Measurements from ENCODE around the gene ERCC6L.

Gene ERCC6L, protein sequence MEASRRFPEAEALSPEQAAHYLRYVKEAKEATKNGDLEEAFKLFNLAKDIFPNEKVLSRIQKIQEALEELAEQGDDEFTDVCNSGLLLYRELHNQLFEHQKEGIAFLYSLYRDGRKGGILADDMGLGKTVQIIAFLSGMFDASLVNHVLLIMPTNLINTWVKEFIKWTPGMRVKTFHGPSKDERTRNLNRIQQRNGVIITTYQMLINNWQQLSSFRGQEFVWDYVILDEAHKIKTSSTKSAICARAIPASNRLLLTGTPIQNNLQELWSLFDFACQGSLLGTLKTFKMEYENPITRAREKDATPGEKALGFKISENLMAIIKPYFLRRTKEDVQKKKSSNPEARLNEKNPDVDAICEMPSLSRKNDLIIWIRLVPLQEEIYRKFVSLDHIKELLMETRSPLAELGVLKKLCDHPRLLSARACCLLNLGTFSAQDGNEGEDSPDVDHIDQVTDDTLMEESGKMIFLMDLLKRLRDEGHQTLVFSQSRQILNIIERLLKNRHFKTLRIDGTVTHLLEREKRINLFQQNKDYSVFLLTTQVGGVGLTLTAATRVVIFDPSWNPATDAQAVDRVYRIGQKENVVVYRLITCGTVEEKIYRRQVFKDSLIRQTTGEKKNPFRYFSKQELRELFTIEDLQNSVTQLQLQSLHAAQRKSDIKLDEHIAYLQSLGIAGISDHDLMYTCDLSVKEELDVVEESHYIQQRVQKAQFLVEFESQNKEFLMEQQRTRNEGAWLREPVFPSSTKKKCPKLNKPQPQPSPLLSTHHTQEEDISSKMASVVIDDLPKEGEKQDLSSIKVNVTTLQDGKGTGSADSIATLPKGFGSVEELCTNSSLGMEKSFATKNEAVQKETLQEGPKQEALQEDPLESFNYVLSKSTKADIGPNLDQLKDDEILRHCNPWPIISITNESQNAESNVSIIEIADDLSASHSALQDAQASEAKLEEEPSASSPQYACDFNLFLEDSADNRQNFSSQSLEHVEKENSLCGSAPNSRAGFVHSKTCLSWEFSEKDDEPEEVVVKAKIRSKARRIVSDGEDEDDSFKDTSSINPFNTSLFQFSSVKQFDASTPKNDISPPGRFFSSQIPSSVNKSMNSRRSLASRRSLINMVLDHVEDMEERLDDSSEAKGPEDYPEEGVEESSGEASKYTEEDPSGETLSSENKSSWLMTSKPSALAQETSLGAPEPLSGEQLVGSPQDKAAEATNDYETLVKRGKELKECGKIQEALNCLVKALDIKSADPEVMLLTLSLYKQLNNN

DNA sequence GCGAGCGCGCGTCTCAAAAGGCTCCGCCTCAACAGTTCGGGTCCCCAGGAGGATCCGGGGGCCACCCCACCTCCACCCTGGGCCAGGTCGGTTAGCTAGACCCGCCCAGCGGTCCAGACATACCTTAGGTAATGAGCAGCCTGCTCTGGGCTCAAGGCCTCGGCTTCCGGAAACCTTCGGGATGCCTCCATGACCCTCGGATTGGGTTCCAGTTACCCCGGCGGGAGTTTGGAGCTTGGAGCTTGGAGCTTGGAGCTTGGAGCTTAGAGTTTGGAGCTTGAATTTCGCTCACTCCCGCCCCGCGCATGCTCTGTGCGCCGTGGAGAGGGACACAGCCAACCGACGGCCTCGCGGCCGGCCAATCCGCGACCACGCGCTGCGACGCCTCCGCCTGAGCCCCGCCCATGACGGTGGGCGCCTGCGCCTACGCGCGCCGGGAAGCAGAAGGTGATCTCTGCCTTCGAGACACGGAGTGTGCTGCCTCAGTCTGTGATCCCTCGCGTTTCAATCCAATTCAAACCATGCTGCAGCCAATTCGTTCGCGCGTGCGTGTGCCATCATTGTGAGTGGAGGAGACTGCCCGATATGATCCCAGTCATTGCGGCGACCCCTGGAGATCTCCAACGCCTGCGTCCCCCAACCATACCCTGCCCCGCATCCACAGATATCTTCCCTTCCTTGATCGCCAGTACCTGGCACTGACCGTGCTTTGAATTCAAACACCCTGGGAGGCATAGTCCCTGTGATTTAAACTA lies at the start of gene ERCC6L:
ERCC6L (minus strand) TSS at position 307 of the 755 bp plus-strand sequence; CDS start at position 191, 116 bp downstream.
- Histone ChIP-seq H3K9ac (ENCODE audit: low read length) (peak within 1 kb of the TSS; percentile 47), H3K4me3 (ENCODE audit: low read length) (peak within 1 kb of the TSS; percentile 25), H3K9me3 (ENCODE audit: control insufficient read depth, low read length) (no peaks in the 10 kb centered on the region), H3K36me3 (ENCODE audit: control insufficient read depth, insufficient read depth, low read length) (no peaks in the 10 kb centered on the region), H3K27me3 (ENCODE audit: control insufficient read depth, insufficient read depth, low read length) (no peaks in the 10 kb centered on the region), H3K4me1 (ENCODE audit: control insufficient read depth, insufficient read depth, low read length) (no peaks in the 10 kb centered on the region)

DNA sequence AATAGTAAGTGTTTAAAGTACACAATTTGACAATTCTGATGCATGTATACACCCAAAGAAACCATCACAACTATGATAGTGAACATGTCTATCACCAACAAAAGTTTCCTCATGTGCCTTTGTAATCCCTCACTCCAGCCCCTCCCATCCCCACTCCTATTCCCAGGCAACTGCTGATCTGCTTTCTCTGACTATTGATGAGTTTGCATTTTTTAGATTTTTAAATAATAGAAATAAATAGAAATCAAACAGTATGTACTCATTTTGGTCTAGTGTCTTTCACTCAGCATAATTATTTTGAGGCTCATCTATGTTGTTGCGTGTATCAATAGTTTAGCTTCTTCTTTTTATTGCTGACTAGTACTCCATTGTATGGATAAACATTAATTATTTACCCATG lies 43.5 kb upstream of the ERCC6L start:
- H3K9ac ChIP-seq (ENCODE audit: low read length): no peak overlapping the region
- no peaks in the 10 kb centered on the region for H3K9me3 ChIP-seq (ENCODE audit: control insufficient read depth, low read length)

DNA sequence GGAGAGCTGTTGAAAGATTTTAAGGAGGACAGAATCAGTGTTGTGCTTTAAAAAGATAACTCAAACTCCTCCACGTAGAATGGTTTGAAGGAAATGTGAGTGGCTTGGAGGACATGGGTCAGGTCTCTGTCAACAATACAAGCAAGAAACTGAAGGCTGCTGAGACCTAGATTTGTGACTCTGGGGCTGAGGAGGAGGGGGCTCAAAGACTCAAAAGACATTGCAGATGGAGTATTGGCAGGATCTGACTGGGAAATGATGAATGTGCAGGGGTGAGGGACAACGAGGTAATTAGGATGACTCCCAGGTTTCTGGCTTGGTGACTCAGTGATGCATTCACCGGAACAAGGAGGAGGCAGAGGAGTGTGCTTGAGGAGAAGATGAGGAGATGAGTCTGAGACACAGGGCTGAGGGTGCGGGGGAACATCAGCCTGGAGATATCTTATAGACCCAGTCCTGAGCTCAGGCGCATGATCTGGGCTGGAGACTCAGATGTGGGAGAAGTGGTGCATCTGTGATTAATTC lies 41.6 kb upstream of the ERCC6L start:
- no peaks in the 10 kb centered on the region for H3K9me3 ChIP-seq (ENCODE audit: control insufficient read depth, low read length)
- H3K4me3 ChIP-seq (ENCODE audit: low read length): no peak overlapping the region
- no peaks in the 10 kb centered on the region for H3K36me3 ChIP-seq (ENCODE audit: control insufficient read depth, insufficient read depth, low read length)
- no peak overlapping the region for H3K9ac ChIP-seq (ENCODE audit: low read length)
- H3K4me1 ChIP-seq (ENCODE audit: control insufficient read depth, insufficient read depth, low read length): peaks cover 5% of the 10 kb centered on the region
- H3K27me3 ChIP-seq (ENCODE audit: control insufficient read depth, insufficient read depth, low read length): no peaks in the 10 kb centered on the region

More for the DNA sequence above, 43.5 kb upstream of the ERCC6L start:
- H3K4me3 ChIP-seq (ENCODE audit: low read length): no peak overlapping the region
- no peaks in the 10 kb centered on the region for H3K36me3 ChIP-seq (ENCODE audit: control insufficient read depth, insufficient read depth, low read length)
- no peaks in the 10 kb centered on the region for H3K27me3 ChIP-seq (ENCODE audit: control insufficient read depth, insufficient read depth, low read length)
- H3K4me1 ChIP-seq (ENCODE audit: control insufficient read depth, insufficient read depth, low read length): no peaks in the 10 kb centered on the region

DNA sequence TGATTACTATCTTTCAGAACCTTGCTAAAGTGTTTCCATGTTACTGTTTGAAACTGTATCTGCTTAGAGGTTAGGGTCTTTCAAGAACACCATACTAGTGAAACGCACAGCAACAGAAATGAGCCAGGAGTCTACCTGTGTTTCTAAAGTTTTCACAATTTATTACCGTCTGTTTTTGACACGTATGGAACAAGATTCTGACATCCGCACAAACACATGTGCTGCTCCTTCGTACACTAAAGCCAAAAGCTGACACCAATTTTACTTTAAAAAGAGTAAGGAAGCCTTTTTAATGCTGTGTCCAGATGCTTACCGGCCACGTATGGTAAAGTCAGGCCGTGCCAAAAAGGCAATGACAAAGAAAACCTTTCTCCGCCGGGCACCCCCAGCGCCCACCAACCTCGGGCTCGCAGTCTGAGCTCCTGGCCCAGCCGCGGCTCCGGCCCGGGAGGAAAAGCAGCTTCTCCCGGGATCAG lies 37.7 kb upstream of the ERCC6L start:
- Histone ChIP-seq H3K4me1 (ENCODE audit: control insufficient read depth, insufficient read depth, low read length) (peaks cover 9% of the 10 kb centered on the region), H3K9ac (ENCODE audit: low read length) (peak overlapping the region; percentile 83), H3K9me3 (ENCODE audit: control insufficient read depth, low read length) (no peaks in the 10 kb centered on the region), H3K4me3 (ENCODE audit: low read length) (peak overlapping the region; percentile 60), H3K27me3 (ENCODE audit: control insufficient read depth, insufficient read depth, low read length) (no peaks in the 10 kb centered on the region), H3K36me3 (ENCODE audit: control insufficient read depth, insufficient read depth, low read length) (no peaks in the 10 kb centered on the region)

DNA sequence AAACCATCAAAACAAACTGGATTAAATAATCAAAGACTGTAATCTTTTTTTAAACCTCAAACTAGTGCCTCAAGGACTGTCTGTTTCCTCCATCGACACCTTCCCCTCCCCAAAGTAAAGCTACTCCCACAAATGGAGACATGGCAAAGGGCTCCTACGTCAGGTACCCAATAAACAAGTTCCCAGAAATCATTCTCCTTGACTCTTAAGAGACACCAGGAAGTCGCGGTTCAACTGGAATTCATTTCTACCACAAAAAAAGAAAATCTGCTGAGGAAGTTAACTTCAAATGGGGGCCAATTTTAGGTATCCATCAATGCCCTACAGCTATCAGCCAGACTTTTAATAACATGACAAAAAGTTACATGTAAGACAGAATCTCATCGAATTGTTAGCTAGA lies 35.7 kb upstream of the ERCC6L start:
- Histone ChIP-seq H3K27me3 (ENCODE audit: control insufficient read depth, insufficient read depth, low read length) (no peaks in the 10 kb centered on the region), H3K9me3 (ENCODE audit: control insufficient read depth, low read length) (no peaks in the 10 kb centered on the region), H3K9ac (ENCODE audit: low read length) (peak overlapping the region; percentile 39), H3K36me3 (ENCODE audit: control insufficient read depth, insufficient read depth, low read length) (no peaks in the 10 kb centered on the region), H3K4me1 (ENCODE audit: control insufficient read depth, insufficient read depth, low read length) (peaks cover 9% of the 10 kb centered on the region), H3K4me3 (ENCODE audit: low read length) (no peak overlapping the region)

DNA sequence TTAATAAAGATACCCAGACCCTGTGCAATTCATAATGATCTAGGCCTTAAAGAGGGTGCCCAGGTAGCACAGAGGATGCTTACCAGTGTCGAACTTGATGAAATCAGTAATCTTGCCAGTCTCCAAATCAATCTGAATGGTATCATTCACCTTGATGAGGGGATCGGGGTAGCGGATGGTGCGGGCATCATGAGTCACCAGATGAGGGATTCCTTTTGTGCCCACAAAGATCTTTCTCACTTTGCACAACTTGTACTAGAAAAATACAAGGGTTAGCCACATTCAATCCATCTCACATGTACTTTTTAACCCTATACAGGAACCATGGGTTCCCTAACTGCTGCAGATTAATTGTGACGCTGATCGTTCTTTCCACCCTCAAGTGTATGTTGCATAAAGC lies 34.9 kb upstream of the ERCC6L start:
- Histone ChIP-seq H3K27me3 (ENCODE audit: control insufficient read depth, insufficient read depth, low read length) (no peaks in the 10 kb centered on the region), H3K36me3 (ENCODE audit: control insufficient read depth, insufficient read depth, low read length) (no peaks in the 10 kb centered on the region), H3K9ac (ENCODE audit: low read length) (no peak overlapping the region), H3K4me3 (ENCODE audit: low read length) (no peak overlapping the region), H3K9me3 (ENCODE audit: control insufficient read depth, low read length) (no peaks in the 10 kb centered on the region), H3K4me1 (ENCODE audit: control insufficient read depth, insufficient read depth, low read length) (peaks cover 9% of the 10 kb centered on the region)

DNA sequence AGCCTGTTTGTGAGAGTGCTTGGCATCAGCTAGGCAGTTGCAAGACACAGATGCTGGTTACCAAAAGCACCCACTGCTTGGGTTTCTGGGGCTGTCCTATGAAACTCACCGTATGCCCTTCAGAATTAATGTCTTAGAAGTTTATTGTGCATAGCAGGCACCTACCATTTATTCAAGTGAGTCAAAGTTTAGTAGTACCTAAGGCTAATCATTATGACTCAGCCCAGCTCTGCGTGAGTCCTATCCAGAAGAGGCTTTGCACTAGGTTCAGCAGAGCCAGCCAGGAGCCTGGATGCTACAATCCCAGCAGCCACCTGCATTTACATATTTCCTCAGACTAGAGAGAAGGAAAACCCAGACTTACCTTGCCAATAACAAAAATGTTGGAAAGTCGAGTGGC lies 34.0 kb upstream of the ERCC6L start:
- Histone ChIP-seq H3K4me1 (ENCODE audit: control insufficient read depth, insufficient read depth, low read length) (peaks cover 9% of the 10 kb centered on the region), H3K9ac (ENCODE audit: low read length) (no peak overlapping the region), H3K36me3 (ENCODE audit: control insufficient read depth, insufficient read depth, low read length) (no peaks in the 10 kb centered on the region), H3K9me3 (ENCODE audit: control insufficient read depth, low read length) (no peaks in the 10 kb centered on the region), H3K27me3 (ENCODE audit: control insufficient read depth, insufficient read depth, low read length) (no peaks in the 10 kb centered on the region), H3K4me3 (ENCODE audit: low read length) (no peak overlapping the region)

DNA sequence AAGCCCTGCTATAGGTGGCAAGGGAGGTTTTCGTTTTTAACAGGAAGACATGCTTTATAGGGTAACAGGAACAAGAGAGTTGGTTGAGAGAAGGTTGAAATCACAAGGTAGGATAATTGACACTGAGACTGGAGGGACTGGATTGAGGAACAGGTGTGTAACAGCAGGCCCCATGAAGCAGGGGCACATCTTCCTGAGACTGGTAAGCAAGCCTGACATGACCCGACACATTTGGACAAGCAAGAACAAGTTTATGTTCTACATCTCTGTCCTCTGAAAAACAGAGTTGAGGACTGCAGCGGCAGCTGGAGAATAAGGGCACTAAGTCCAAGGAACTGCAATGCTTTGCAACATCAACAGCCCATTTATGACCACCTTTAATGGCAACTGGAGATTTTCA lies 33.0 kb upstream of the ERCC6L start:
- no peaks in the 10 kb centered on the region for H3K27me3 ChIP-seq (ENCODE audit: control insufficient read depth, insufficient read depth, low read length)
- H3K36me3 ChIP-seq (ENCODE audit: control insufficient read depth, insufficient read depth, low read length): no peaks in the 10 kb centered on the region
- H3K4me1 ChIP-seq (ENCODE audit: control insufficient read depth, insufficient read depth, low read length): peaks cover 9% of the 10 kb centered on the region
- H3K9ac ChIP-seq (ENCODE audit: low read length): no peak overlapping the region
- H3K4me3 ChIP-seq (ENCODE audit: low read length): no peak overlapping the region
- no peaks in the 10 kb centered on the region for H3K9me3 ChIP-seq (ENCODE audit: control insufficient read depth, low read length)

DNA sequence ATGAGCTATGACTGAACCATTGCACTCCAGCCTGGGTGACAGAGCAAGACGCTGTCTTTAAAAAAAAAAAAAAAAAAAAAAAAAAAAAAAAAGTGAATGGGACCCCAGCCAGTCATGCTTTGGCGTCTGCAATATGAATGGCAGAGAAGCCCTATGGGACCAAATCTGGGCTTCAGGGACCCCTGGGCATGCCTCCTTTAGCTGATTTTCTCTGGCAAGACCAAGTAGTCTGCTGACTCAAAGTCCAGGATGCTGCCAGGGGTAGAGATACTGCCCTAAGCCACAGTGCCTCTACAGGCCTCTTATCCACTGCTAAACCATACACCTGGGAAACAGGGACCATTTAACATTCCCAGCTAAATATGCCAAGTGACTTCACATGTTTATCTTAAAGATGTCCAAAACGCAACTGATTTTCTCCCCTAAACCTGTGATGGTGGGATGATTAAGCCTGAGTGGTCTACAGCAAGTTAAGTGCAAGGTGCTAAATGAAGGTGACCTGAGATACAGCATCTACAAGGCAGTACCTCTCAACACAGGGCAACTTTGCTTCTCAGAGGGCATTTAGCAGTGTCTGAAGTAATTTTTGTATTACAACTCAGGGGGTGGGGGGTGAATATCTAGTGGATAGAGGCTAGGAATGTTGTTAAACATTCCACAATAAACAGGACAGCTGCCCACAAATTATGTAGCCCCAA lies 32.4 kb upstream of the ERCC6L start:
- Histone ChIP-seq H3K27me3 (ENCODE audit: control insufficient read depth, insufficient read depth, low read length) (no peaks in the 10 kb centered on the region), H3K9me3 (ENCODE audit: control insufficient read depth, low read length) (no peaks in the 10 kb centered on the region), H3K36me3 (ENCODE audit: control insufficient read depth, insufficient read depth, low read length) (no peaks in the 10 kb centered on the region), H3K4me3 (ENCODE audit: low read length) (no peak overlapping the region), H3K4me1 (ENCODE audit: control insufficient read depth, insufficient read depth, low read length) (peaks cover 9% of the 10 kb centered on the region), H3K9ac (ENCODE audit: low read length) (no peak overlapping the region)

DNA sequence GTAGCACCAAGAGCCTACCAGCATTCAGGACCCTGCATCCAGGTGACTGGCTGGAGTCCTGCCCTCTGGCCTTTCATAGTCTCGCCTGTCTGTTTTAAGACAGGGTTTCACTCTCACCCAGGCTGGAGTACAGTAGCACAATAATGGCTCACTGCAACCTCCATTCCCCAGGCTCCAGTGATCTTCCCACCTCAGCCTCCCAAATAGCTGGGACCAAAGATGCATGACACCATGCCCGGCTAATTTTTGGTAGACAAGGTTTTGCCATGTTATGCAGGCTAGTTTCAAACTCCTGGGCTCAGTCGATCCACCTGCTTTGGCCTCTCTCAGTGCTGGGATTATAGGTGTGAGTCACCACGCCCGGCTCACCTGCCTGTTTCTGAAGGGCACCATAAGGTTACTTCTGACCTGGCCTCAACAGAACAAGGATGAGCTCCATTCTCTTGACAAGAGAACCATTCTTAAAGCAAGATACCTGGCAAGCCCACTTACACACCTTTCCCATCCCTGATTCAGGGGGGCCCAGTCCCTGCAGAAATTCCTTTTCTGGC lies 31.6 kb upstream of the ERCC6L start:
- H3K4me1 ChIP-seq (ENCODE audit: control insufficient read depth, insufficient read depth, low read length): peaks cover 5% of the 10 kb centered on the region
- no peaks in the 10 kb centered on the region for H3K27me3 ChIP-seq (ENCODE audit: control insufficient read depth, insufficient read depth, low read length)
- H3K4me3 ChIP-seq (ENCODE audit: low read length): no peak overlapping the region
- H3K36me3 ChIP-seq (ENCODE audit: control insufficient read depth, insufficient read depth, low read length): no peaks in the 10 kb centered on the region
- no peaks in the 10 kb centered on the region for H3K9me3 ChIP-seq (ENCODE audit: control insufficient read depth, low read length)
- no peak overlapping the region for H3K9ac ChIP-seq (ENCODE audit: low read length)

All from mucosa of stomach (tissue), 1 donor.